Erythroblast (primary cell): ENCODE measurements around the gene TRMT61A.

Source experiments
- GATA1 ChIP-seq: IDR thresholded peaks from 2 replicates; pipeline ENCODE4 v1.6.1; 2011; ENCODE audit warnings: low read depth, mild to moderate bottlenecking, control low read depth, low read length, moderate library complexity
- POLR2A ChIP-seq: IDR thresholded peaks from 2 replicates; pipeline ENCODE4 v1.6.1; 2011; ENCODE audit warnings: mild to moderate bottlenecking, low read length

DNA sequence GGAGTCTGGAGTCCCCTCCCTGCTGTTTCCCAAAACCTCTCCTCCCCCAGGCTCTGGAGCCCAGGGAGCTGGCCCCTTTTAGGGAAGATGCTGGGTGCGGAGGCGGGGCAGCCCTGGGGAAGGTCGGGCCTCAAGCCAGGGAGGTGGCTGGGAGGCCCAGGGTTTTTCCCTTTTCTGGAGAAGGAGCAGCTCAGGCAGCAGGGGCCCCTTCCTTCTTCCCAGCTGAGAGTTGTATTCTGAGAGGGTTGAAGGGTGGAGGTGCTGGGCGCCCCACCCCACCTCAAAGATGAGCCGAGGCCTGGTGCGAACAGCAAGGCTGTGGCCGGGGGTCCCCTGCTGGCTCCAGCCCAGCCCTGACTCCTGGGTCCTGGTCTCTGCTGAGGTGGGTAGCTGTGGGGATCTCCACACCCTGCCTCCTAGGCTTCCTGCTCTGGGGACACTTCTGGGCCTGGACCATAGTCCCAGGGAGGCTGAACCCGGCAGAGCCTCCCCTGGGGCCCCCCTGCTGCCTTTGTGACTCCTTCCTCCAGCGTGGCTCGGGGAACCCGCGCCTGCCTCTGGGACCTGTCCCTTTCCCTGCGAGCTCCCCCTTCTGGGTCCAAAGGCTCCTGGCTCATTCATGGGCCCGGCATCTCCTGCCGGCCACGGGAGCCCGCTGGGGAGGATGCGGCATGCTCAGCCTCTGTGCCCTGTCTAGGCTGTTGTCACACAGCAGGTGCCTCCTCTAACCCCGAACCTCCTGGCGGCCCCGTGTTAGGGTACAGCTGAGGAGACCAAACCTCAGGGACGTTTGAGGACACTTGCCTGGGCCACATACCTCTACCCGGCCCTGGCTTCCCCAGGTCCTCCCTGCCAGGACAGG is 4.4 kb downstream of the TRMT61A start:
- TF ChIP-seq POLR2A (no peak), GATA1 (no peak)
